GM21526 (cell line): ENCODE measurements around the gene FZD4.
"Not testable (repeated sequence)": the region's sequence is repeated elsewhere in the genome, so short reads cannot be mapped to it uniquely, and the experiment has no call there.

Experiments used
- ATAC-seq: cut with Tn5 transposase; IDR thresholded peaks from one replicate; pipeline ENCODE4 v1.9.1; 2021; ENCODE audit warnings: moderate library complexity; ENCODE audit not compliant: unreplicated experiment, low FRiP score

Gene FZD4

DNA sequence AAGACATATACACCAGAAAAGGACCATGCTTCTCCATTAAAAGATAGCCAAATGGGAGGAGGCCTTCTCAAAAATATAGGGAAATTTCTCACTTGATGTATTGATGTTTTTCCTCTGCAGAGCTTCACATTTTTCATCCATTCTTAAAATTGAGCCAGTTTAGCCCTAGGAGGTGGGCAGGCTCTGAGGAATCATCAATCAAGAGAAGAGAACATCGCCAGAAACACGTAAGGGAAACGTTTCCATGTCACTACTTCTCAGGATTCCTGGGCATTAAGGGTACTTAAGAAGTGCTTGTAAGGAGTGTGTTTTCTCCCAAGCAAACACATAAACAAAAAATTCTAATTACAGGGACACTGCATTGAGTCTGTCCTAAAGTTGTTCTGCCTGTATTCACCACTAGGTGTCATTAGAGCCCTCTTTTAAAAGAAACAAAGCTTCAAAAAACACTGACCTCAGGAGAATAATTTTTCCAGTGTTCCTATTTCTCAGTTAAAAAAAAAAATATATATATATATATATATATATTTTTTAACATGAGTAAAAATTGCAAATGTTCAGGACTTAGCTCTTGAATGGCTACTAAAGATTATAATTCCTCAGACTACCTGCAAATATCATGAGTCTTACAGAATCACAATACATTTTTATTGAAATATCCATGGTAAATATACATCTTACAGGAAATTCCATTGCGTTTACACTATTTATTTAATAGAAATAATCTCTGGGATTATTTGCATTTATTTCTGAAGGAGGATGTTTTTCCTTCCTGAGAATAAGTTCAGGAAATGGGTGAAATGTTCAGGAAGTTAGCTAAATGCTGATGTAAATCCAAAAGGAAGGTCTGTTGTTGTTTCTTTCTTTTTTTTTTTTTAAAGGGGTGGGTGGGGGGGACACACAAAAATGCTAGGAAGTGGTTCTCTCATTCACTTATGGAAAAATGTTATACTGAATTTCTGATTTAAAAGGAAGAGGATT lies 16.0 kb downstream of the FZD4 start:
- ATAC-seq = peak; percentile 81

DNA sequence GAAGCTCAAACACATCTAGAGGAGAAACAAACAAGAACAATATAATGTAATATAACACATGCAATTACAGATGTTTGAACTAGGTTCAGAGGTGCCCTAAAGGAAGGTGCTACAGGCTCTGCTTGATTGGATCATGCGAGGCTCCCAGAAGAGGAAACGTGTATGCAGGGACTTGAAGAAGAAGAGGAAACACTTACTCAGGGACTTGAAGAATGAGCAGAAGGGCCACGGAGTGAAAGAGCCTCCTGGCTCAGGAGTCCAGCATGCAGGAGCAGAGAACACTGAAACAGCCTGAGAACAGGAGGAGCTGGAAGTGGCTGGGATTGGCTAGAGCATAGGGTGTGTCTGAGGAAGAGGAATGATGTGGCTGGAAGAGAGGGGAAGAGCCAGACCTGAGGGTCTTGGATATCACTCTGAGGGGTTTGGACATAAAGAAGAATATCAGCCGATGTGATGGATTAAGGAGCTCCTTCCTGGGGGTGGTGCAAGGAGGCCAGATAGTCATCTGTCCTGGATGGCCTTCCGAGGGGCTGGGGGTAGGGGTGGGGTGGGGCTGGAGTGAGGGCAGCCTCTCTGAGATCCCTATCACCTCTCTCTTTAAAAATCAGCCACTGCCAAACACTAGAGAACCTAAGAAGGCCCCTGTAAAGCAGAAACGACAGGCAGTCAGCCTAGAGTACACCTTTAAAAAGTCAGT lies 16.8 kb downstream of the FZD4 start:
- ATAC-seq = no peak

DNA sequence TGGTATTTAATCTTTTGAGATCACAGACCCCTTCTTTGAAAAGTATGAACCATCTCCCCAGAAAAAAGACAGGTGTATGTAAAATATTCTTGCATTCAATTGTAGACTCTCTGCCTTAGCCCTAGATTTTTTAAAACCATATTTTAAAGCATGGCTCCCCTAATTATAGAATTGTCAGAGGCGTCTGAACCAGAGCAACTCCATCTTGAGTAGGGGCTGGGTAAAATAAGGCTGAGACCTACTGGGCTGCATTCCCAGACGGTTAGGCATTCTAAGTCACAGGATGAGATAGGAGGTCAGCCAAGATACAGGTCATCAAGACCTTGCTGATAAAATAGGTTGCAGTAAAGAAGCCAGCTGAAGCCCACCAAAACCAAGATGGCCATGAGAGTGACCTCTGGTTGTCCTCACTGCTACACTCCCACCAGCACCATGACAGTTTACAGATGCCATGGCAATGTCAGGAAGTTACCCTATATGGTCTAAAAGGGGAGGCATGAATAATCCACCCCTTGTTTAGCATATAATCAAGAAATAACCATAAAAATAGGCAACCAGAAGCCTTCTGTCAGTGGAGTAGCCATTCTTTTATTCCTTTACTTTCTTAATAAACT lies 17.9 kb downstream of the FZD4 start:
- not testable (repeated sequence) for ATAC-seq

DNA sequence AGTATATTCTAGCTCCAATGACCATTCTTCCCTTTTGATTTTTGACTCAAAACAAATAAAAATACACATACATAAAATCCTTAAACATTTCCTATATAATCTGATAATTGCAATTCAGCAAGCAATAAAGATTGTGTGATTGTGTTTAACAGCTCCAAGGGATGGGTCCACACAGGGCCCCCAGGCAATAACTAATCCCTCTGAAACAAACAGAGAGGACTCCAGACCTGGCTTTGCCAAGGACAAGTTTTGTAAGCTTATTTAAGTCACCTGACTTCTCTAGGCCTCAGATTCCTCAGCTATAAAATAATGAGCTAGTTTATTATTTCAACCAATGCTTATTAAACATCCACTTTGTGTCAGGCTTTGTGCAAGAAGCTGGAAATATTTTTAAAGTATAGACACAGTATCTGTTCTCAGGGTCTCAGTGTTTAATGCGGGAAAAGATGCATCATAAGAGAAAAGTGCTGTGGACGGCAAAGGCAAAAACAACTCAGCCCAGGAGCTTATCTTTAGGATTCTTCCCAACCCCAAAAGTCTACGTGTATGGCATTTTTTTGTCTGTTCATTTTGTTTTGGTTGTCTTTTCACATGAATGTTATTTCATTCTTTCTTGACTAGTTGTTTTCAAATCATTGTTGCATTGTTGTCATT lies 20.1 kb downstream of the FZD4 start:
- ATAC-seq = no peak

DNA sequence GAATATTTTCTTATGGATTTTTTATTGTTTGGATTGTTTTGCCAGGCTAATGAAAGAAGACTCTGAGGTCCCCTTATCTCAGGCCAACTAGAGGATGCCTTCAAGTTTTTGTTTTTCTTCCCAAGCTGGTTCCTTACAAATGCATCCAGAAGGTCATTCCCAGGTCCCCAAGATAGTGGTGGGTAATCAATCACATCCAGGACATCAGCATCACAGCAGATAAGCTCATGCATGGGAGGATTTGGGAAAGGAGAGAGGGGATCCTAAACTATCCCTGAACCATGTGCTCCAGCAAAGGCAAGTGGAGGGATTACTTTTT lies 20.7 kb downstream of the FZD4 start:
- ATAC-seq = no peak

DNA sequence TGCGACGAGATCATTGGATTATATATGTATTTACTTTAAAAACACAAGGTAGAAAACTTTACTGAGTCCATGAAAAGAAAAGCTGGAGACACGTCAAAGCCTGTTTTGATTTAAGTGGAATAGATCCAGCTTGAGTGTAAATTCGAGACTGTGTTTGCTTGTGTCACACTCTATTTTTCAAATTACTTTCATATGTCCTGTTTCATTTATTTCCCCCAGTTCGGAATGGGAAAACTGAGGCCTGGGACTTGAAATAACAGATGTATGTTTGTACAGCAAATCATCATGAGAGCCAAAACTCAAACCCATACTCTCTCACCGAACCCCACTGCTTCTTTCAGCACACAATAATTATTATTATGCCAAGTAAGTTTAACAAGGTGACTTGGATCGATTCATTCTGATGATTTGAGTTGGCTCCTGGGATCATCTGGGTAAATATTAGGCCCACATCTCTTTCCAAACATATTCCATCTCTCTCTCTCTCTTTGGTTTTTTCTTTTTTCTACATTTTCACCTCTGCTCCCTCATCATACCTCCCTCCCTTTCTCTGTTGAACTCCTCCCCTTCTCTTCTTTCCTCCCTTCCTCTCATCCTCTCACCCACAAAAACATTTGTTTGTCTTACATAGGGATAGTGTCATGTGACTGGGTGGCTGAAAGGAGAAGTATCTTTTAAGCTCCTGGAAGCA lies 21.2 kb downstream of the FZD4 start:
- ATAC-seq = no peak

DNA sequence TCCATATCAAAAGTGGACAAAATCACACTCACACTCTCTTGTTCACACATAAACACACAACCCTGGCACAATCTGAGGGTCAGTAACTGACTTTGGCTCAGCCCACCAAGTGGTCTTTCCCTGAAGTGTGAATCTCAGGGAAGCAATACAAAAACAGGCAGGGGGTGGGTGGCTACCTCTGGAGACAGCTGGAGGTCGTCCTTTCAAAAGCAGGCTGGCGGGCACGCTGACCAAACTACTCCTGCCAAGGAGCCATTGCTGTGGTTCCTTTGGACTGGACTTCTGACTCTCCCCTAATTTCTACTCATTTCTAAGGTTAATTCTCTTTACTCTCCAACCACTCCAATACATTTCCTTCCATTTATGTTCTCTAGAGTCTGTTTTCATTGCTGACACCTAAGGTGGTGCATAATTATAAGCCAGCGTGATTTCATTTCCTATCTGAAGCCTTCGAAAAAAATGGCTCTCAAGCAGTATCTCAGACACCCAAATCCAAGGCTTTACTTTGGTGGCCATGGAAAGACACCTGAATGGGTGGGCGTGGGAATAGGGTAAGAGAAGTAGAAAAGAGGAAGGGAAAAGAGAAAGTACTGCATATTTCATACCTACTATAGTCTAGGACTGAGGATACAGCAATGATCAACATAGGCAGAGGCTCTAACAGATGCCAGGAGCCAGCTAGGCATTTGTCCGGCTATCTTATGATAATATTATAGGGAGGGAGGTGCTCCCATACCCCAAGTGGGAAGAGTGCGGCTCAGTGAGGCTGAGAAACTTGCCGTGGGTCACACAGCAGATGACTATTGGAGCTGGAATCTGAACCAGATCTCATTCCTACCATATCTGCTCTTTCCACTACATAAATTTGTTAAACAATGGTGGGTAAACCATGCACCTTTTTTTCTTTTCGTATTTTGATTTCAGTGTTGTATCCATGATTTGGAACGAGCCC lies 22.0 kb downstream of the FZD4 start:
- ATAC-seq = no peak

DNA sequence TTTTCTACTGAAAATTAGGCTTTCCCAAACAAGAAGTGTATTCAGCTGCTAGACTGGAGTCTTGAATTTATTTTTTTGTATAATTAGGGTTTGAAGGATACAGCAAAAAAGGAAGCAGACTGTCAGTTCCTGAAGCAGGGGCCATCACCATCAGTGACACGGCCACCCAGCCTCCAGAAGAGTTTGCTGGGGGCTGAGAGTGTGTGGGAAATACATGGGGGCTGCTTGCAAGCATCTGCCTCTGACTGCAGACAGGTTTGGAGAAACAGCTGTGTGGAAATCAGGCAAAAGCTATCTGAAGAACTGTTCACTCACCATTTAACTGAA lies 23.0 kb downstream of the FZD4 start:
- ATAC-seq = no peak

DNA sequence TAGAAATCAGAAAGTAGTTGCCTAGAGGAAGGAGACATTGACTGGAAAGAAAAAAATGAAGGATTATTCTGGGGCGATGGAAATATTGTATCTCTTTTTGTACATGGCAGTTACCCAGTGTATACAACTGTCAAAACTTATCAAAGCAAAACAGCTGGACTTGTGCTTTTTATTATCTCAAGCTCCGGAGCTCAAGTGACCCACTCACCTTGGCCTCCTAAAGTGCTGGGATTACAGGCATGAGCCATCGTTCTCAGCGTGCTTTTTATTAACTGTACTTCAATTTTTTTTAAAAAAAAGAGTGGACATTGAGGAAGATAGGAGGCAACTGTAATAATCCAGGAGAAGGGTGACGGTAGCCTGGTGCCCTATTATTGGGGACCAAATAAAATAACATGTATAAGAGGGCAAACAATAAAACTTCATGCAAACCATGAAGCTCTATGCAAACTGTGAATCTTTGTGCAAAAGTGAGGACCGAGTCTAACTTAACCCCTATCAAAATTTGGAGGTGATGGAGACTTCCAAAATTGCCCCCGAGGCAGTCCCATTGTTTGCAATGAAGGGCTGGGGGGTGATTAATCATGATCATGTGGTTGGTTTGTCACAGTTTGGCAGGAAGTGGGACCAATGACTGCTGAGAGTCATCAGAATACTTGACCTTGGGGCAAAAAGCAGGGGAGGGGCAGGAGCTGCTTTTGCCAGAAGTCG lies 23.5 kb downstream of the FZD4 start:
- ATAC-seq = no peak

DNA sequence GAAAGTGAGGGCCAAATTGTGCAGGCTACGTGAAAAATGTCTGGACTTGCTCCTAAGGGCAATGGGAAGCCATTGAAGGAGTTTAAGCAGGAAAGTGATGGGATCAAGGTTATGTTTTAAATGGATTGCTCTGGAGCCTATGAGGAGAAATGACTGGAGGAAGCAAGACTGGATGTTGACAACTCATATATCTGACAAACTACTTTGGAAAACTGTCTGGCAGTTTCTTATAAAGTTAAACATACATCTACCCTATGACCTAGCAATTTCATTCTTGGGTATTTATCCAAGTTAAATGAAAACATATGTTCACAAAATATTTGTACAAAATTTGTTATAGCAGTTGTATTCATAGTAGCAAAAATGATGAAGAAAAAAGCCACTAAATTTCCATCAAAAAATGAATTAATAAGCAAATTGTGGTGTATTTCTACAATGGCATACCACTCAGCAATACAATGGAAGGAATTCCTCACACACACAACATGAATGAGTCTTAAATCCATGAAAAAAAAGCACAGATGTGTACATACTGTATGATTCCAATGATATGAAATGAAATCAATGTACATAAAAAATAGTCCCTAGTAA lies 24.1 kb downstream of the FZD4 start:
- no peak for ATAC-seq

DNA sequence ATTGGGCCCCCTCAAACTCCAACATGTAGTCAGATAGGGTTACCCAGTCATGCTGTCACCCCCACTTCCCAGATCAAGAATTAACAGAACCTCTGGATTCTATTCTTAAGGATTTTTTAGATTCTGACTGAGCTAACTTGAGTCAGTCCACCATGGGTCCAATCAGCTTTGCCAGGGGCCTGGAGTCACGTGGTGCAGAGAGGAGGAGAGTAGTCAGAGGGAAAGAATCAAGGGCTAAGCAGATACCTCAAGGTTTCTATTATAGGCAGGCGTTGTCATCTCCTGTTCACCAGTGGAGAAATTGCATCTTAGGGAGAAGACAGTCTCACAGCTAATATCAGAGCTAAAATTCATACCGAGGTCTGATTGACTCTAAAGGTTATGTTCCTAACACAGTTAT lies 28.2 kb downstream of the FZD4 start:
- ATAC-seq = no peak

DNA sequence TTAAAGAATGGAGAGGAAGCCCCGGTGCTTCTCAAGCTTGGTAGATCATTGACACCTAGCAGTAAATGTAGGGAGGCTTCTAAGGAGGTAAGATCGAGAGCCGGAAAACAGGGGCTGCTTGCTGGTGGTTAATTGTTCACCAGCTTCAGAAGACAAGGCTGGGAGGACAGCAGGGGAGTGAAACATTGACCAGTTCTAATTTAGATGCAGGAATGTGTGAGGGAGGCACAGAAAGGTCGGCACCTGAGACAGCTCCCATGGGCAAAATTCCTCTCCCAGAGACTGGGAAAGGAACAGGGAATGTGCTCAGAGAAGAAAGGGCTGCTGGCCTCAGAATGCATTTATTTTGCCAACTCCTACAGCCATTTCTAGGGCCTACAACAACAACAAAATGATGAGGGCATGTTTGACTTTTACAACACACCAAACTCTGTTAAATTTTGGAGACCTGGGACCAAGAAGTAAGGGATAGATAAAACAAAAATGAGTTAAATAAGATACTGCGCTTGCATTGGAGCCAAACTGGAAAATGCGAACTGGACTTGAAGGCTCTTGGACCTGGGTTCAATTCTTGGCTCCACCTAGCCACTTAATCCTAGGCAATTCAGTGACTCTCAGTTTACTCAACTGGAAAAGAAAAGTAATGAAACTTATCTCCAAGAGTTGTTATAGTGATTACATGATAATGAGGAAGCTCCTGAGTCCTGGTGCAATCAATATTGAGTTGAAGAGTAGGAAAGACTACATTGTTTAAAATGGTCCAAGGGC lies 31.0 kb downstream of the FZD4 start:
- no peak for ATAC-seq

DNA sequence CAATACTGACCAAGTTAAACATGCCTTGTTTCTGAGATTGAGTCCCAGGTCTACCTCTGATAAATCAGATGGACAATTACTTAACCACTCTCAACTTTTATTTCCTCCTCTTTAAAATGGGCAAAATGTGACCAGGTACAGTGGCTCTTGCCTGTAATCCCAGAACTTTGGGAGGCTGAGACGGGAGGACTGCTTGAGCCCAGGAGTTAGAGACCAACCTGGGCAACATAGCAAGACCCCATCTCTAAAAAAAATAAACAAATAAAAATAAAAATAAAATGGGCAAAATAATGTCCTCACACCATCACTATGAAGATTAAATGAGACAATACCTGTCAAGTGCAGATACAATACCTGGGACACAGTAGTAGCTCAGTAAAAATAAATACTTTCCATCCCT lies 33.0 kb downstream of the FZD4 start:
- no peak for ATAC-seq

DNA sequence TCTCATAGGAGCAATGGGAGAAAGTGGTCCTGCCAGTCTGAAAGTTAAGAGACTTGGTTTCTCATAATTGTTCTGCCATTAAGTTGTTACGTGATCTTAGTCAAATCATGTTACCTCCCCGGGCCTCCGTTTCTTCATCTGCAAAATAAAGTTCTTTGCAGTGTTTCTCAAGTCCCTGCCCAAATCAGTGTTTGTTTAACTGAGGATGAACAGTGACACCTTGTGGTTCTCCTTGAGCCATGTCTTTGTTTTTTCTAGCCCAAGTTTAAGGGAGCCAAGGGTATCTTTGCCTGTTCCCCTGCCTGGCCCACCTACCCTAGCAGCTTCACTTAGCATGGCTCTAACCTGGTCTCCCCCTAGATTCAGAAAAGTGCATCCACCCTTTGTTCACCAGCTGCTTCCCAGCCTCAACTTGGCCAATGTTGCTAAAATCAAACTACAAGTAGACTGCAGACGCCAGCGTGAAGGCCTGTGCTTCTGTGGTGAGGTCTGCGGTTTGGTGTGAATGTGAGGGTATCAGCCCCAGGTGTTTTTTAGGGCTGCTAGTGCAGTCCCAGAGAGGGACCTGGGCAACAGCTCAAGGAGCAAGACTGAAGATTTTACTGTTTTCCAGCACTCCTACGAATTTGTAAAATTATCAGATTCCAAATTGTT lies 35.5 kb downstream of the FZD4 start:
- peak; percentile 77 for ATAC-seq

DNA sequence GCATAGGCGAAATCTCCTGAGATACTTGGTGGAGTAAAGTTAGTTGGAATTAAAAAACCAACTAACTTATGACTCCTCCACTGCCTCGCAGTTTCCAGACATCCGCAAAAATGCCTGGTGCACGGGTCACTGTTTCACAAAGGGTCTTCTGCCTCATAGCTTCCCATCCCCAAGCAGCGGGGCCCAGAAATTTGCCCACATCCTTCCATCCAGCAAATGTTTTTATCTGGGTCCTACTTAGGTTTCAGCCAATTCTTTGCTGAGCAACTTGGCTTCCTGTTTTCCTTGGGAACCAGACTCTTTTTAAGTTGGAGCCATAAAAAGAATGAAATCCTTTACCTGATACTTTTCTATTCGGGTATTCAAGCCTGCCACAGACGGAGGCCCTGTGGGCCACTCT lies 36.2 kb downstream of the FZD4 start:
- ATAC-seq = no peak

DNA sequence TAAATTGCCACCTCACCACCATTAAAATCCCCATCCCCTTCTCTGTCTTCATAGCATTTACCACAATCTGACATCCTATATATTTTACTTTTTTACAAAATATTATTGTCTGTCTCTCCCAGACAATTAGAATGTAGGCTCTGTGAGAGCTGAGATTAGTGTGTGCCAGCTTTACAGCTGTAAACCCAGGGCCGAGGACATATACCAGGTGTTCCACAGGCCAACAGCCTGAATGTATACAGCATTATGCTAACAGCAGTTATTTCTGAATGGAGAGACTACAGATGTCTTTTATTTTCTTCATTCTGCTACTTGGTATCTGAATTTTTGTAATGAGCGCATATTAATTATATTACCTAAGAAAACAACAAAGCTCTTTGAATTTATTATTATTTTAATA lies 36.7 kb downstream of the FZD4 start:
- no peak for ATAC-seq

DNA sequence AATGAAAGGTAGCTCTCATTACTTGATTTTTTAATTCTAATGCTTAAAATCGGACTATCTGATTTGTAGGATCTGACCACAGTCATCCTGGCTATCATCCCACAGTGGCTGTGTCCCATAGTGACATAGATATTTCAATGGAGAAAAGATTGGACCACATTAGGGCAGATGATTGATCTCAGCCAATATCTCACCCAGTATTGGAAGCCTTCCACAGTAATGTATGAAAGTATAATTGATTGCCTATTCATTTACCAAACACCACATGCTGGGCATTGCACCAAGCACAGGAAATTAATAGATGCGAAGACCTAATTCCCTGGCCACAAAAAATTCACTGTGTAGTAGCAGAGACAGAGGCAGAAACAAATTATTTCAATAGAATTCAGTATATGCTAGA lies 37.6 kb downstream of the FZD4 start:
- no peak for ATAC-seq
